ENCODE results near the gene GP2.

DNA sequence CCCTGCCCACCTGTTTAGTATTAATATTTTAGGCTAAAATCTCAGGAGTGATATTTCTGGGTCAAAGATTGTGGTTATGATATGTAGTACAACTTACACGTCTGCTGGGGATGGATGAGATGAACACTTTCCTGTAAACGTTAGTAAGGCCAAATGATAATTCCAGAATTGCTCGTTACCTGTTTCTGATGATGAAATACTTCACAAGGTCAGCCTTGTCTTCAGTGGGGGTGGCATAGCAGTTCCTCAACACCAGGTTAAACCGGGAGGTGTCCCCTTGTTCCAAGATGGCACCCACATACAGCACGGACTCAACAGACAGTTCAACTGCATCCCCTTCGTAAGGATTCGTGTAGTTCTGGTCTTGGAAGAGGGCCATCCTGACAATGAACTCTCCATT lies 9.3 kb downstream of the GP2 start:
- TF ChIP-seq POLR2AphosphoS5 (IDR thresholded peaks at IDR 0.05) (no peak), POLR2A (IDR thresholded peaks at IDR 0.05) (no peak), EP300 (IDR thresholded peaks at IDR 0.05) (no peak)
- TF ChIP-seq, protein P1, sequence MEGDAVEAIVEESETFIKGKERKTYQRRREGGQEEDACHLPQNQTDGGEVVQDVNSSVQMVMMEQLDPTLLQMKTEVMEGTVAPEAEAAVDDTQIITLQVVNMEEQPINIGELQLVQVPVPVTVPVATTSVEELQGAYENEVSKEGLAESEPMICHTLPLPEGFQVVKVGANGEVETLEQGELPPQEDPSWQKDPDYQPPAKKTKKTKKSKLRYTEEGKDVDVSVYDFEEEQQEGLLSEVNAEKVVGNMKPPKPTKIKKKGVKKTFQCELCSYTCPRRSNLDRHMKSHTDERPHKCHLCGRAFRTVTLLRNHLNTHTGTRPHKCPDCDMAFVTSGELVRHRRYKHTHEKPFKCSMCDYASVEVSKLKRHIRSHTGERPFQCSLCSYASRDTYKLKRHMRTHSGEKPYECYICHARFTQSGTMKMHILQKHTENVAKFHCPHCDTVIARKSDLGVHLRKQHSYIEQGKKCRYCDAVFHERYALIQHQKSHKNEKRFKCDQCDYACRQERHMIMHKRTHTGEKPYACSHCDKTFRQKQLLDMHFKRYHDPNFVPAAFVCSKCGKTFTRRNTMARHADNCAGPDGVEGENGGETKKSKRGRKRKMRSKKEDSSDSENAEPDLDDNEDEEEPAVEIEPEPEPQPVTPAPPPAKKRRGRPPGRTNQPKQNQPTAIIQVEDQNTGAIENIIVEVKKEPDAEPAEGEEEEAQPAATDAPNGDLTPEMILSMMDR (IDR thresholded peaks at IDR 0.05): no peak
